ENCODE results near the gene FUT4.

FUT4 gene

DNA sequence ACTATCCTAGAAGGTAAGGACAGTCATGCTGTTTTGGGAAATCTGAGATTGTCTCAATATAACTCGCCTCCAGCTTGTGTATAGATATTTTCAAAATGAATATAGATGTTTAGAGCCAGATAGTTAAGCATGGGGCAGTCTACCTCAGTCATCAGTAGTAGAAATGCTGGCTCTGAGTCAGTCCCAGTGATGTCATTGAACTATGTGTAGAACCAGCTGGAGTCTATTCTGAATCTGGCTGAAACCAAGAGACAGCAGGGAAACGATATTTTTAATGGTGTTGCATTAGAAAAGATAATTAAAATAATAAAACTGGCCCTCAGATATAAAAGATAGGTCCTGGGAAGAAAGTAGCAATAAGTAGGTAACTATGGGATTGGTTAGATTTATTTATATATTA, 49.3 kb downstream of the FUT4 start:
- ChIA-PET CTCF (no interaction called here), POLR2A (ENCODE audit: low non-redundant PET) (no interaction called here)
- TF ChIP-seq, protein P1, sequence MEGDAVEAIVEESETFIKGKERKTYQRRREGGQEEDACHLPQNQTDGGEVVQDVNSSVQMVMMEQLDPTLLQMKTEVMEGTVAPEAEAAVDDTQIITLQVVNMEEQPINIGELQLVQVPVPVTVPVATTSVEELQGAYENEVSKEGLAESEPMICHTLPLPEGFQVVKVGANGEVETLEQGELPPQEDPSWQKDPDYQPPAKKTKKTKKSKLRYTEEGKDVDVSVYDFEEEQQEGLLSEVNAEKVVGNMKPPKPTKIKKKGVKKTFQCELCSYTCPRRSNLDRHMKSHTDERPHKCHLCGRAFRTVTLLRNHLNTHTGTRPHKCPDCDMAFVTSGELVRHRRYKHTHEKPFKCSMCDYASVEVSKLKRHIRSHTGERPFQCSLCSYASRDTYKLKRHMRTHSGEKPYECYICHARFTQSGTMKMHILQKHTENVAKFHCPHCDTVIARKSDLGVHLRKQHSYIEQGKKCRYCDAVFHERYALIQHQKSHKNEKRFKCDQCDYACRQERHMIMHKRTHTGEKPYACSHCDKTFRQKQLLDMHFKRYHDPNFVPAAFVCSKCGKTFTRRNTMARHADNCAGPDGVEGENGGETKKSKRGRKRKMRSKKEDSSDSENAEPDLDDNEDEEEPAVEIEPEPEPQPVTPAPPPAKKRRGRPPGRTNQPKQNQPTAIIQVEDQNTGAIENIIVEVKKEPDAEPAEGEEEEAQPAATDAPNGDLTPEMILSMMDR (conservative IDR thresholded peaks at IDR 0.05; ENCODE audit: low read depth) = no peak
- H3K27ac ChIP-seq = no peak overlapping the region
- DNase-seq (ENCODE audit: low spot score) = no peak

DNA sequence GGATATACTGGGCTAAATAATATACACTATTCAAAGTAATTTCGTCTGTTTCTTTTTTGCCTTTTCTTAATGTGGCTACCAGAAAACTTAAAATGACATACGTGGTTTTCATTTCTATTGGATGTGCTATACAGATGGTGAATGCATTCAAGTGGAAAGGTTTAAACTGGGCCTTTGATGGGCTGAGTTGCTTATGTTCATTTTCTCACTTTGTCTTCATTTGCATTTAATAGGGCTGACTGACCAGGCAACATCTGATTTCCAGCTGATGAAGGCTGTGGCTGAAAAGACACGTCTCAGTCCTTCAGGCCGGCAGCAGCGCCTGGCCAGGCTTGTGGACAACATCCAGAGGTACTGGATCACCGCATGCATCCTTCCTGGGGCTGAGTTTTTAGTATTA, 51.4 kb downstream of the FUT4 start:
- no peak overlapping the region for H3K27ac ChIP-seq
- ChIA-PET POLR2A (ENCODE audit: low non-redundant PET) (no interaction called here), CTCF (no interaction called here)
- DNase-seq (ENCODE audit: low spot score) = no peak
- TF ChIP-seq, protein P1 (conservative IDR thresholded peaks at IDR 0.05; ENCODE audit: low read depth) = no peak

DNA sequence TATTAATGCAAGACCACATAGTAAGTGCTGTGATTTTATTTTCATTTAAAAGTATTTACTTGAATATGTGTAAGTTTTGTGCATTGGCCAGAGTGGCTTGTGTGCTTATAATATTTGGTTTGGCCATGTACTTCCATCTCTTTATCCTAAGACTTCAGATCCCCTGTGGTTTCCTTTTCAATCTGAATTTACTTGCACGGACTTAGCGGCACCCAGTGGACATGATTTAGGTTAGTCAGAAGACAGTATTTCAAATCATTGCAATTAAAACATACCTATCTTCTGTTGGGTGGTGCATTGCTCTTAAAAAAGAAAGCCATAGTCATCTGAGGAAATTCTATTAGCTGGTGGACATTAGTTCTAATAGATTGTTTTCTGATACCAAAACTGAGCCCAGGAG, 54.2 kb downstream of the FUT4 start:
- DNase-seq (ENCODE audit: low spot score) = no peak
- TF ChIP-seq, protein P1 (conservative IDR thresholded peaks at IDR 0.05; ENCODE audit: low read depth) = no peak
- H3K27ac ChIP-seq = no peak overlapping the region
- CTCF ChIA-PET = interaction anchor here (1.2 kb wide), 1 partner anchor 702 kb away, joined by 3 read pairs; no protein-coding TSS in a partner anchor
- POLR2A ChIA-PET (ENCODE audit: low non-redundant PET) = no interaction called here

Data from RWPE1 (cell line).